OCI-LY3 (cell line): Measurements from ENCODE around the gene LRP1B.

ENCODE experiments used
- CTCF ChIP-seq: fragments of 200-600, 300-600 bp; sonication (generic); IDR thresholded peaks from 2 replicates; pipeline ENCODE4 v1.5.1; 2014; ENCODE audit warnings: antibody characterized with exemption, low read length, low read depth
- EZH2phosphoT487 ChIP-seq: fragments of 200-600 bp; shearing (Covaris generic); IDR thresholded peaks from 2 replicates; pipeline ENCODE4 v1.6.1; 2018; ENCODE audit warnings: antibody characterized with exemption, mixed run types, low read depth

DNA sequence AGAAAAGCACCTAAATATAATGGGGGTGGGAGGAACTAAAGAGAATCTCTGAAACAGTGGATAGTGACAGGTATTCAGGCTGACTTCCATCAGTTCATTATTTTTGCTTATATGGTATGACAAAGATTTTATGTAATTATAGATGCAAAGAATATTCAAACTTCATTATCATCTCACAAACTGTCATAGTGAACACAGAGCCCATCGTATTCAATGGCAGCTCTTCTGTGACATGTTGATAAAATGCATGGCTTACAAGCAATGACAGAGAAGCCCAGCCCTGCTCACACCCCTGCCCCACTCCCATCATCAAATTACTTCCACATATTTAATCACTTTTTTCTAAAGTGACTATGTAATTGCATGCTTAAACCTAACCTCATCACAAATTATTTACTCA is 904.3 kb downstream of the LRP1B start:
- TF ChIP-seq CTCF = no peak
- no peak for TF ChIP-seq EZH2phosphoT487
